Measurements from ENCODE around the gene CCND2. TPM values are rescaled to one million over a fixed set of nuclear protein-coding genes. Genes with fewer than 3 reads are reported as not detected.

CCND2 gene
- total and polyA plus RNA-seq, 2 of the 4 experiments (the other 2 are of a cell fraction): 1.1 to 2.3 TPM

DNA sequence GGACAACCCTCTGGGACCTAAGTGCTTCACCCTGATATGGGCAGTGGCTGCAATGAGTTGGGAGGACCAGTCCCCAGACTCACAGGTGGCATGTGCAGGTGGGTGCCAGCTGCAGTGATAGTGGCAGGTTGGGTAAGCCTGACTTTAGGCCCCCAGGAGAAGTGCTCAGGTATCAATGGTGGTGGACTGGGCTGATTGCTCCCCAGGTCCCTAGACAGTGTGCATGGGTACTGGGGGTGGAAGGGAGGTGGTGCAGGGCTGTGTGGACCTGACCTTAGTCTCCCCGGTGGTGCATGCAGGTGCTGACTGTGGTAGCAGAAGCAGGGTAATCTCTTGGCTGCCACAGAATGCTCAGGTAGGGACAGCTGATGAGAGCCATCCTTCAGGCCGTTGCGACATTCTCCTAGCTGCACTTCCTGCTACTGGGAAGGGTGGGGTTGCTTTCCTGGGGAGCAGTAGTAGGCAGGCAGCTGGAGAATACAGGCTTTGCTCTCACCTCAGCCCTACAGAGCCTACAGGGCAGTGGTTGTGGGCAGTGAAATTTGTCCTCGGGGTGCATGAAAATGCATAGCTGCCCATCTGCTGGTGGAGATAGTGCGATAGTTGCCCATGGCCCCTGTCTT, 33.3 kb upstream of the CCND2 start:
- Histone ChIP-seq H3K9me3 (ENCODE audit: control insufficient read depth, insufficient read depth, low read length) (peaks cover 4% of the 10 kb centered on the region; the same call in 1 of the 2 replicates), H3K4me1 (ENCODE audit: control insufficient read depth, insufficient read depth, low read length) (no peaks in the 10 kb centered on the region), H2AFZ (replicated peaks; ENCODE audit: low read length, poor library complexity) (peak overlapping the region; percentile 21), H3K79me1 (ENCODE audit: low read depth in 1 of 2, low read length in 2 of 2) (no peaks in the 10 kb centered on the region), H3K14ac (replicated peaks; ENCODE audit: low read depth, low read length) (no peak overlapping the region), H3K4ac (ENCODE audit: low read depth, low read length) (no peak overlapping the region), H3K27ac (ENCODE audit: insufficient read depth, low read length) (no peak overlapping the region), H2BK15ac (ENCODE audit: low read depth, low read length) (no peak overlapping the region), H3K9ac (ENCODE audit: low read depth, low read length) (no peak overlapping the region), H3K18ac (ENCODE audit: low read depth, low read length) (no peak overlapping the region), H4K5ac (ENCODE audit: low read depth, low read length) (no peak overlapping the region), H3K4me2 (ENCODE audit: low read depth, low read length) (no peak overlapping the region), H4K20me1 (ENCODE audit: insufficient read depth, low read length) (no peaks in the 10 kb centered on the region), H3K9me1 (ENCODE audit: insufficient read depth, low read length) (no peaks in the 10 kb centered on the region), H2BK120ac (ENCODE audit: low read depth, low read length) (no peak overlapping the region), H4K91ac (ENCODE audit: insufficient read depth, low read depth, low read length) (no peak overlapping the region), H2AK5ac (ENCODE audit: low read depth, low read length) (no peak overlapping the region), H3K27me3 (ENCODE audit: control insufficient read depth, insufficient read depth, low read length) (no peaks in the 10 kb centered on the region), H4K8ac (ENCODE audit: low read depth in 2 of 2, low read length in 2 of 2) (no peak overlapping the region), H2BK5ac (ENCODE audit: low read depth, low read length, poor library complexity, severe bottlenecking) (no peak overlapping the region), H3K36me3 (ENCODE audit: control insufficient read depth, insufficient read depth, low read length) (no peaks in the 10 kb centered on the region), H2BK20ac (ENCODE audit: low read depth, low read length) (no peak overlapping the region), H3K56ac (ENCODE audit: extremely low read depth, insufficient read depth, low read length) (no peak overlapping the region), H3K4me3 (ENCODE audit: insufficient read depth, low read depth, low read length) (no peak overlapping the region), H3K23ac (ENCODE audit: low read depth, low read length) (no peak overlapping the region), H2AK9ac (replicated peaks; ENCODE audit: low read depth, low read length, poor library complexity) (no peak overlapping the region)
- POLR2A ChIA-PET (ENCODE audit: unreplicated experiment): no interaction called here
- dilution Hi-C loops (cut with HindIII; ENCODE audit: low sequenced_read_pairs, unreplicated experiment) (no loop called here), intact Hi-C loops (cut with micrococcal nuclease) (no loop called here), in situ Hi-C loops (cut with MboI; ENCODE audit: low sequenced_read_pairs) (no loop called here)
- BruUV-seq (replicated peaks): no TSS peak
- 86% methylated on average over 1 of the region's 5 CpGs; no CpG with 5 or more reads in 1 of the 2 experiments for WGBS, 2 experiments (ENCODE audit: extremely low coverage in 2 of 2, insufficient read length in 1 of 2)
- no peak for DNase-seq
- TF ChIP-seq NFE2L2 (IDR thresholded peaks at IDR 0.05; ENCODE audit: low read depth, low read length) (no peak), CHD1 (IDR thresholded peaks at IDR 0.05; ENCODE audit: low read depth, low read length) (no peak), SMC3 (IDR thresholded peaks at IDR 0.05; ENCODE audit: low read depth, low read length) (no peak), CEBPB (IDR thresholded peaks at IDR 0.05; ENCODE audit: low read depth, low read length) (no peak), POLR2A (IDR thresholded peaks at IDR 0.05; ENCODE audit: low read depth, low read length) (no peak), MXI1 (IDR thresholded peaks at IDR 0.05; ENCODE audit: borderline replicate concordance, low read depth, low read length) (no peak), FOS (IDR thresholded peaks at IDR 0.05; ENCODE audit: low read depth, low read length) (no peak), BHLHE40 (IDR thresholded peaks at IDR 0.05; ENCODE audit: low read depth, low read length) (no peak), MAZ (IDR thresholded peaks at IDR 0.05; ENCODE audit: borderline replicate concordance, low read depth, low read length) (no peak), RFX5 (IDR thresholded peaks at IDR 0.05; ENCODE audit: low read depth, low read length) (no peak), MAFK (IDR thresholded peaks at IDR 0.05; ENCODE audit: low read depth, low read length) (no peak), RCOR1 (IDR thresholded peaks at IDR 0.05; ENCODE audit: insufficient replicate concordance, low read length) (no peak), RAD21 (IDR thresholded peaks at IDR 0.05; ENCODE audit: low read length) (no peak)
- TF ChIP-seq, protein P1, sequence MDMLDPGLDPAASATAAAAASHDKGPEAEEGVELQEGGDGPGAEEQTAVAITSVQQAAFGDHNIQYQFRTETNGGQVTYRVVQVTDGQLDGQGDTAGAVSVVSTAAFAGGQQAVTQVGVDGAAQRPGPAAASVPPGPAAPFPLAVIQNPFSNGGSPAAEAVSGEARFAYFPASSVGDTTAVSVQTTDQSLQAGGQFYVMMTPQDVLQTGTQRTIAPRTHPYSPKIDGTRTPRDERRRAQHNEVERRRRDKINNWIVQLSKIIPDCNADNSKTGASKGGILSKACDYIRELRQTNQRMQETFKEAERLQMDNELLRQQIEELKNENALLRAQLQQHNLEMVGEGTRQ (IDR thresholded peaks at IDR 0.05; ENCODE audit: low read depth, low read length): no peak
- TF ChIP-seq, protein P2, sequence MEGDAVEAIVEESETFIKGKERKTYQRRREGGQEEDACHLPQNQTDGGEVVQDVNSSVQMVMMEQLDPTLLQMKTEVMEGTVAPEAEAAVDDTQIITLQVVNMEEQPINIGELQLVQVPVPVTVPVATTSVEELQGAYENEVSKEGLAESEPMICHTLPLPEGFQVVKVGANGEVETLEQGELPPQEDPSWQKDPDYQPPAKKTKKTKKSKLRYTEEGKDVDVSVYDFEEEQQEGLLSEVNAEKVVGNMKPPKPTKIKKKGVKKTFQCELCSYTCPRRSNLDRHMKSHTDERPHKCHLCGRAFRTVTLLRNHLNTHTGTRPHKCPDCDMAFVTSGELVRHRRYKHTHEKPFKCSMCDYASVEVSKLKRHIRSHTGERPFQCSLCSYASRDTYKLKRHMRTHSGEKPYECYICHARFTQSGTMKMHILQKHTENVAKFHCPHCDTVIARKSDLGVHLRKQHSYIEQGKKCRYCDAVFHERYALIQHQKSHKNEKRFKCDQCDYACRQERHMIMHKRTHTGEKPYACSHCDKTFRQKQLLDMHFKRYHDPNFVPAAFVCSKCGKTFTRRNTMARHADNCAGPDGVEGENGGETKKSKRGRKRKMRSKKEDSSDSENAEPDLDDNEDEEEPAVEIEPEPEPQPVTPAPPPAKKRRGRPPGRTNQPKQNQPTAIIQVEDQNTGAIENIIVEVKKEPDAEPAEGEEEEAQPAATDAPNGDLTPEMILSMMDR (conservative IDR thresholded peaks at IDR 0.05; ENCODE audit: low read depth, low read length): no peak
- TF ChIP-seq, protein P3, sequence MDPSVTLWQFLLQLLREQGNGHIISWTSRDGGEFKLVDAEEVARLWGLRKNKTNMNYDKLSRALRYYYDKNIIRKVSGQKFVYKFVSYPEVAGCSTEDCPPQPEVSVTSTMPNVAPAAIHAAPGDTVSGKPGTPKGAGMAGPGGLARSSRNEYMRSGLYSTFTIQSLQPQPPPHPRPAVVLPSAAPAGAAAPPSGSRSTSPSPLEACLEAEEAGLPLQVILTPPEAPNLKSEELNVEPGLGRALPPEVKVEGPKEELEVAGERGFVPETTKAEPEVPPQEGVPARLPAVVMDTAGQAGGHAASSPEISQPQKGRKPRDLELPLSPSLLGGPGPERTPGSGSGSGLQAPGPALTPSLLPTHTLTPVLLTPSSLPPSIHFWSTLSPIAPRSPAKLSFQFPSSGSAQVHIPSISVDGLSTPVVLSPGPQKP (IDR thresholded peaks at IDR 0.05; ENCODE audit: borderline replicate concordance, low read depth, low read length): no peak
- ATAC-seq (ENCODE audit: low read depth): no peak
- CTCF ChIA-PET: no interaction called here

Measured in IMR-90 (cell line).